DOHH2 (cell line): ENCODE data around the gene CYBA.

Experiments
- H3F3A ChIP-seq: fragments of 200-600 bp; sonication (generic), shearing (Covaris generic); 2 replicates; pipeline ENCODE4 v1.6.0; 2016; ENCODE audit warnings: antibody characterized with exemption, mild to moderate bottlenecking; ENCODE audit not compliant: control insufficient read depth, insufficient read depth
- H3K27ac ChIP-seq: fragments of 200-600 bp; sonication (generic); 2 replicates; pipeline ENCODE4 v1.5.1; 2014; ENCODE audit warnings: low read depth, mild to moderate bottlenecking, low read length, moderate library complexity
- H3K27me3 ChIP-seq: fragments of 200-600 bp; sonication (generic); 2 replicates; pipeline ENCODE4 v1.6.1; 2014; ENCODE audit warnings: mild to moderate bottlenecking, low read length, mixed read lengths; ENCODE audit not compliant: control insufficient read depth
- H3K36me3 ChIP-seq: fragments of 200-600 bp; sonication (generic); 2 replicates; pipeline ENCODE4 v1.6.1; 2014; ENCODE audit warnings: mild to moderate bottlenecking, low read length, moderate library complexity, mixed read lengths; ENCODE audit not compliant: control insufficient read depth
- H3K4me1 ChIP-seq: fragments of 200-600 bp; sonication (generic); 2 replicates; pipeline ENCODE4 v1.6.1; 2014; ENCODE audit warnings: mild to moderate bottlenecking, low read length, mixed read lengths; ENCODE audit not compliant: control insufficient read depth
- H3K4me2 ChIP-seq: fragments of 200-600 bp; sonication (generic); 2 replicates; pipeline ENCODE4 v1.6.0; 2014; ENCODE audit warnings: mild to moderate bottlenecking, low read length, moderate library complexity
- H3K4me3 ChIP-seq: fragments of 200-600 bp; sonication (generic); 2 replicates; pipeline ENCODE4 v1.5.1; 2014; ENCODE audit warnings: mild to moderate bottlenecking, low read length, mixed read lengths
- H3K79me2 ChIP-seq: fragments of 200-600 bp; sonication (generic); 2 replicates; pipeline ENCODE4 v1.6.1; 2014; ENCODE audit warnings: mild to moderate bottlenecking, low read length, mixed read lengths; ENCODE audit not compliant: control insufficient read depth
- H3K9me2 ChIP-seq: fragments of 200-600 bp; sonication (generic); replicated peaks from 2 replicates; pipeline ENCODE4 v1.6.1; 2014; ENCODE audit warnings: mild to moderate bottlenecking, low read length, mixed read lengths; ENCODE audit not compliant: control insufficient read depth
- H3K9me3 ChIP-seq: fragments of 200-600 bp; sonication (generic); 2 replicates; pipeline ENCODE4 v1.6.1; 2014; ENCODE audit warnings: antibody characterized with exemption, low read length, mixed read lengths; ENCODE audit not compliant: control insufficient read depth, insufficient read depth
- H4K20me1 ChIP-seq: fragments of 200-600 bp; sonication (generic); 2 replicates; pipeline ENCODE4 v1.6.0; 2014; ENCODE audit warnings: low read depth, mild to moderate bottlenecking, antibody characterized with exemption, low read length, moderate library complexity; ENCODE audit not compliant: control insufficient read depth, insufficient read depth
- CTCF ChIP-seq: fragments of 200-600 bp; sonication (generic); IDR thresholded peaks from one replicate; pipeline ENCODE4 v1.5.1; 2014; ENCODE audit warnings: antibody characterized with exemption, mild to moderate bottlenecking, low read depth, low read length; ENCODE audit not compliant: poor library complexity, severe bottlenecking
- EZH2phosphoT487 ChIP-seq: fragments of 200-600 bp; sonication (generic); IDR thresholded peaks from 2 replicates; pipeline ENCODE4 v1.6.1; 2017; ENCODE audit warnings: borderline replicate concordance, mild to moderate bottlenecking, antibody characterized with exemption, low read length, moderate library complexity, mixed read lengths

Gene CYBA

GRCh38 chr16:88698646-88699045 lies 47.8 kb upstream of the CYBA start:
- no peaks in the 10 kb centered on the region for H3K9me2 ChIP-seq
- no peak overlapping the region for H3K4me3 ChIP-seq
- peaks cover 40% of the 10 kb centered on the region for H3K4me1 ChIP-seq
- H3K27ac ChIP-seq: no peak overlapping the region
- TF ChIP-seq EZH2phosphoT487 (no peak), CTCF (no peak)
- no peak overlapping the region for H3K4me2 ChIP-seq
- H4K20me1 ChIP-seq: peaks cover 2% of the 10 kb centered on the region; the same call in 1 of the 2 replicates
- H3K79me2 ChIP-seq: peaks cover 32% of the 10 kb centered on the region
- no peaks in the 10 kb centered on the region for H3K9me3 ChIP-seq
- H3K27me3 ChIP-seq: no peaks in the 10 kb centered on the region
- H3F3A ChIP-seq: peaks cover 5% of the 10 kb centered on the region; the same call in 1 of the 2 replicates
- peaks cover 51% of the 10 kb centered on the region for H3K36me3 ChIP-seq

GRCh38 chr16:88697831-88698615 lies 47.2 kb upstream of the CYBA start:
- Histone ChIP-seq H3K27me3 (no peaks in the 10 kb centered on the region), H3K4me2 (no peak overlapping the region), H3K9me2 (no peaks in the 10 kb centered on the region), H4K20me1 (no peaks in the 10 kb centered on the region), H3K79me2 (peaks cover 26% of the 10 kb centered on the region), H3F3A (peaks cover 5% of the 10 kb centered on the region; the same call in 1 of the 2 replicates), H3K4me3 (no peak overlapping the region), H3K27ac (no peak overlapping the region), H3K9me3 (no peaks in the 10 kb centered on the region), H3K36me3 (peaks cover 49% of the 10 kb centered on the region), H3K4me1 (peaks cover 33% of the 10 kb centered on the region)
- TF ChIP-seq CTCF (peak; percentile 33), EZH2phosphoT487 (no peak)

- TF ChIP-seq EZH2phosphoT487 (no peak), CTCF (no peak)
Measured at GRCh38 chr16:88697116-88697830, 46.4 kb upstream of the CYBA start.

More at GRCh38 chr16:88697116-88697830, 46.4 kb upstream of the CYBA start:
- Histone ChIP-seq H3K9me2 (no peaks in the 10 kb centered on the region), H3K4me1 (peaks cover 26% of the 10 kb centered on the region), H3K79me2 (peaks cover 18% of the 10 kb centered on the region), H3K9me3 (no peaks in the 10 kb centered on the region), H3K4me2 (no peak overlapping the region), H3K27ac (no peak overlapping the region), H3K4me3 (no peak overlapping the region), H3K27me3 (no peaks in the 10 kb centered on the region), H3F3A (peaks cover 3% of the 10 kb centered on the region; the same call in 1 of the 2 replicates), H3K36me3 (peaks cover 42% of the 10 kb centered on the region), H4K20me1 (no peaks in the 10 kb centered on the region)
